GM21737 (cell line): ENCODE results near the gene CACNA2D4.

Experiments
- ATAC-seq: cut with Tn5 transposase; IDR thresholded peaks from one replicate; pipeline ENCODE4 v1.9.1; 2021; ENCODE audit warnings: mild to moderate bottlenecking, moderate library complexity; ENCODE audit not compliant: unreplicated experiment

Gene CACNA2D4

GRCh38 chr12:1873531-1874510 is 44.6 kb downstream of the CACNA2D4 start:
- ATAC-seq: no peak

DNA sequence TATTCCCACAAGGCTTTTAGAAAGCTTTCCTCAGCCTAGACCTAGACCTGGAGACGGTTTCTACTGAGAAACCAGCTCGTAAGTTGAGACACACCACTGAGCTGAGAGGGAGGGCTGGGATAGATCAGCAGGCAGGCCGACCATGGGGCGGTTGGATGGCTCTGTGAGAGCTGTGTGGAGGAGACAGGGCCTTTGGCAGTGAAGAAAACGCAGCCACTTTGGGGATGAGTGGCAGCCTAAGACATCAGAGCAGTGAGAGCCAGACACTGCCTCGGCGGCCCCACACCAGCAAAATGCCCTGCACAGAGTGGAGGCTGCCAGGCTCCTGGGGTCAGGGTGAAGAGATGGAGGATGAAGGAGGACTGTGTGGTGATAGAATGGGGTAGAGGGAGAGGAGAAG is 46.0 kb downstream of the CACNA2D4 start:
- no peak for ATAC-seq

DNA sequence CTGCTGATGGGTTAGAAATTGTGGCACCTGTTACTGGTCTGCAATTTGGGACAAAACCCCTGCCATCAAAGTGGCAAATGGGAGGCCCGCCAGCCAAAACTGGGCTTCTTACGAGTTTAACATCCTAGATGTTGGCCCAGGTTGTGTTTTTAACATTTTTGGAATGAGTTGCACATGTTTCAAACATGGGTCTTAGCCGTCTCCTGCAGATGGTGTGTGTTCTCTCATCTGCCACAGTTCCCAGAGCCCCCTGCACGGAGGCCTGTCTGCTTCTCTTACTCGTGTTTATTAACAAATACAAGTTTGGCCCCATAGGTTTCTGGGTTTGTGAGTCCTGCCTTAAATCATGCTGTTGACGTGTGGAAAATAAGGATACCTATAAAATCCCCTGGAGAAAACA is 46.5 kb downstream of the CACNA2D4 start:
- no peak for ATAC-seq

DNA sequence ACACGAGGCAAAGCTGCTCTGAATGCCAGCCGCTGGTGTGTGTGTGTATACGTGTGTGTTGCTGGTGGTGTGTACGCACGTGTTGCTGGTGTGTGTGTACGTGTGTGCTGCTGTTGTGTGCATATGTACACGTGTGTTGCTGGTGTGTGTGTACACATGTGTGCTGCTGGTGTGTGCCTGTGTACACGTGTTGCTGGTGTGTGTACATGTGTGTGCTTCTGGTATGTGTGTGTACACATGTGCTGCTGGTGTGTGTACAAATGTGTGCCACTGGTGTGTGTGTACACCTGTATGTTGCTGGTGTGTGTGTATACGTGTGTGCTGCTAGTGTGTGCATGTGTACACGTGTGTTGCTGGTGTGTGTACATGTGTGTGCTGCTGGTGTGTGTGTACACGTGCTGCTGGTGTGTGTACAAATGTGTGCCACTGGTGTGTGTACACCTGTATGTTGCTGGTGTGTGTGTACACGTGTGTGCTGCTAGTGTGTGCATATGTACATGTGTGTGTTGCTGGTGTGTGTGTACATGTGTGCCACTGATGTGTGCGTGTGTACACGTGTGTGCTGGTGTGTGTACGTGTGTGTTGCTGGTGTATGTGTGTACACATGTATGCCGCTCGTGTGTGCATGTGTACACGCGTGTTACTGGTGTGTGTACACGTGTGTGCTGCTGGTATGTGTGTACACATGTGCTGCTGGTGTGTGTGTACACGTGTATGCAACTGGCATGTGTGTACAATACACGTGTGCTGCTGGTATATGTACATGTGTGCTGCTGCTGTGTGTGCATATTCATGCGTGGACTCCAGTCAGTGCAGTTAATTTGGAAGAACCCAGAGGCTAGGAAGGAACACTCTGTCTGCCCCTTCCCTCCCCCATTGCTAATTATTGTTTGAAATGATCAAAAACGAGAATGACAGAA is 47.2 kb downstream of the CACNA2D4 start:
- ATAC-seq: no peak

DNA sequence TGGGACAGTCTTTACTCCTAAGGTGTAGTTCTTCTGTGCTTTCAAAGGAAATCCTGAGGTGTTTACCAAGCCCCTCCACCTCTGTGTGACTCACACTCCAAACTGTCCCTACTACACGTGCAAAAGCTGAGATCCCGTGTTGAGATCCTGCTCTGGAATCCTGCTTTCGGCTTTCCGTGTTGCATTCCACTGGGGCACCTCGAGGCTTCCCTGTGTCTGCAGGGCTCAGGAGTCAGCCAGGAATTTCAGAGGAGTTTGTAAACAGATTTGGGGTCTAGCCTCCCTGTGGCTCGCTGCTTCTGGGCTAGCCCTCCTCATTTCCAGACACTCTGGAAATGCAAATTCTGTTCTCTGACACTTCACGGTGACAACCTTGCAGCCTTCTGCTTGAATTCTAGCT is 48.4 kb downstream of the CACNA2D4 start:
- no peak for ATAC-seq

DNA sequence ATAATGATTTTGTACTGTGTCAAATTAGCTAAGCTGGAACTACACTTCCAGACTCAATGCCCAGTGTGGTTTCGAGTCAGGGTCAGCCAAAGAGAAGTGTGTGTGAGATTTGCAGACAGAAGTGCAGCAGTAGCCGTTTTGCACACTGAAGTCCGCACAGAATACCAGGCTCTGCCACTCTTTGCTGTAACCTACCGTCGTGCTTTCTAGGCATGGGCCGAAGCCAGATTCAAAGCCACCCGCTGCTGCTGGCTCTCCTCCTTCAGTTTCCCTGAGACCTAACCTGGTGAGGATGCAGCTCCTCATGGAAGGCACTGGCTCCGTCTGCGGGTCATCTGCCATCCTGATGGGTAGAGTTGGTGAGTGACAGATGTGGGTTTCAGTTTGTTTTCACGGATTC is 49.3 kb downstream of the CACNA2D4 start:
- ATAC-seq: no peak

DNA sequence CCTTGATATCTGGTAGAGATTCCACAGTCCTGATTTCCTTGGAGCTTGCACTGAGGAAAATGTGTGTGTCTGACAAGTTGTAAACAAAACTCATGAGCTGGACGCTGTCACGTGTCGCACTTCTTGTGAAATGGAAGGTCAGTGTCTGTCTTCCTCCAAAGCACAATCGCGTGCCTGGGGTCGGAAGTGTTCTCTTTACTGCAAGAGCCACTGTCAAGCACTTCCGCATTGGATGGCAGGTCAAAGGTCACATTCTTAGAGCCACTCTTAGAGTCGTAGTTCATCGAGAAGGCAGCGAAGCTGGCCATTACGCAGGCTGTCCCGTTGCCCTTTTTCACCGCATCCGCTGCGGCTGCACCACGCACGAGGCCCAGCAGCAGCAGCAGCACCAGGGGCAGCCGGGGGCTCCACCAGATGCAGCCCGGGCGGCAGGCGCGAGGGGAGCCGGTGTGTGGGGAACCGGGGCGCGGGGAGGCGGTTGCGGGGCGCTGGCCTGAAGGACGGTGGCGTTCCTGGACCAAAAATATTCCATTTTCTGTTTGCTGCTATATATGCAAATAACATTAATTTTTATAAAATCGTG is 53.1 kb downstream of the CACNA2D4 start:
- ATAC-seq: no peak

- ATAC-seq: no peak
Measured at GRCh38 chr12:1864867-1865266, 53.6 kb downstream of the CACNA2D4 start.

GRCh38 chr12:1864456-1864855 is 54.0 kb downstream of the CACNA2D4 start:
- ATAC-seq: no peak

- no peak for ATAC-seq
Measured at GRCh38 chr12:1863823-1864222, 54.6 kb downstream of the CACNA2D4 start.

DNA sequence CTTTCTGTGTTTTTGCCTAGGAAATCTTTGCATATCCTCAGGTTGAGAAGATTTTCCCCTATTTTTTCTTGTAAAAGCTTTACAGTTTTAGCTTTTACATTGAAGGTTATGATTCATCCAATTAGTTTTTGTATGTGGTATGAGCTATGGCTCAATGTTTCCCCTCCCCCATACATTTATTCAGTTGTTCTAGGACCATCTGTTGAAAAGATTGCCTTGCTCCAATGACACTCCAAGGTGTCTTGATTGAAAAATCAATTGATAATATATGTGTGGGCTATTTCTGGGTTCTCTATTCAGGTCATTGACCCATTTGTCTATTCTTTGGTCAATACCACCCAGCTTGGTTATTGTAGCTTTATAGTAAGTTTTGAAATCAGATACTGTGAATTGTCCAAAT is 55.5 kb downstream of the CACNA2D4 start:
- ATAC-seq: no peak

DNA sequence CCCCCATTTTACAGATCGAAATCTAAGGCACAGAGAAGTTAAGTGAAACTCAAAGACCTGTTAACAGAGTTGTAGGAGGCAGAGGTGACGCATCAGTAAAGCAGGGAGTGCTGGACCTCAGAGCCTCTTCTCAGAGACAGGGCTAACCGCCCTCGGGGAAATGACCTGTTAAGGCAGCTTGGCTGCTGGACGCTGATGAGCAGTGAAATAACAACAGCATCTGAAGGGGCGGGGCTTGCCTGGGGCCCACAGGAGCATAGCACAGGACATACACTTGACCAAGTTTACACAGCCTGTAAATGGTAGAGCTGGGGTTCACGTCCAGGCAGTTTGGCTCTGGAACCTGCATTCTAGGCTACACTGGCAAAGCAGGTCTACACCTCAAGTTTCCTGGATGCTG is 58.8 kb downstream of the CACNA2D4 start:
- ATAC-seq: no peak

DNA sequence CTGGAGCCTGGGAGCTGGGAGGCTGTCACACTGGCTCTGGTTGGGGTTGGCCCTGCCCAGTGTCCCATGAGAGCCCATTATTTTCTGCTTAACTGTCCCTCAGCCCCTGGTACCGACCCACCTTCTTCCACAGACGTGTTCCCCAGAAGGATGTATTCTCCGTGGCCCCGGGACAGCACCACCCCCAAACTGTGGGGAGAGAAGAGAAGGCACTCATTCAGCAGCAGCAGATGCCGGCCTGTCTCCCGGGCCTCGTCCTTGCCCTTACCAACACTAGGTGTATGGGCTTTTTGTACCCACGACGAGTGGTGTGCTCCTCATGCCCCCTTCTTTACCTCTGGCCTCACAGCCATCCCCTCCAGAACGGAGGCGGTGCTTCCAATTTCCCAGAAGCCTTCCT is 60.0 kb downstream of the CACNA2D4 start:
- ATAC-seq: no peak

GRCh38 chr12:1857821-1858220 is 60.6 kb downstream of the CACNA2D4 start:
- ATAC-seq: no peak

- ATAC-seq: no peak
Measured at GRCh38 chr12:1857086-1857485, 61.4 kb downstream of the CACNA2D4 start.

DNA sequence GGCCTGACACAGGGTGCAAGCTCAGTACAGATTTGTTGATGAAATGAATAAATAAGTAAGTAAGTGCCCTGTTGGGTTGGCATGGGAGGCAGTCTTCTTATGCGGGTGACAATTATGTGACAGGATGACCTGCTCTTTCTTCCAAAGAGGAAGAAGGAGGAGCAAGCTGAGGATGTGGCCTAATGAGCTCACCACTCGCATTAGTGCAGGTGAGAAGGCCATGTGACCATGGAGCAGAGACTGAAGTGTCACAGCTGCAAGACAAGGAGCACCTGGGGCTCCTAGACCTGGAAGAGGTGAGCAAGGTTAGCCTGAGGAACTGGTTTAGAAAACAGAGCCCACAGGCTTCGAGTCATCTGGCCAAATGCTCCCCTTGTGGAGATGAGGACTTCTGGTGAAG is 63.2 kb downstream of the CACNA2D4 start:
- no peak for ATAC-seq

- no peak for ATAC-seq
Measured at GRCh38 chr12:1853716-1854115, 64.7 kb downstream of the CACNA2D4 start.

DNA sequence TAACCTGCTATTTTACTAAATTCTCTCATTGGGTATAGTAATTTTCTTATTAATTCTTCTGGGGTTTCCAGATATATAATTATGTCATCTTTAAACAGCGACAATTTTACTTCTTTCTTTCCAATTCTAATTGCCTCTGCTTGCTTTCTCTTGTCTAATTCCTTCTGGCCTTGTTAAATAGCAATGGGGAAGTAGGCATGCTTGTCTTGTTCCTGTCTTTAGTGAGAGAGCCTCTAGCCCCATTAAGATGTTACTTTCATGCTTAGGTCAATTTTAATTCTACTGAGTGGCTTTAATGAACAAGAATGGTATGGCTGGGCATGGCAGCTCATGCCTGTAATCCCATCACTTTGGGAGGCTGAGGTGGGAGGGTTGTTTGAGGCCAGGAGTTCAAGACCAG is 66.4 kb downstream of the CACNA2D4 start:
- ATAC-seq: no peak

GRCh38 chr12:1851151-1851701 is 67.2 kb downstream of the CACNA2D4 start:
- no peak for ATAC-seq

GRCh38 chr12:1848745-1849144 is 69.7 kb downstream of the CACNA2D4 start:
- ATAC-seq: no peak

- no peak for ATAC-seq
Measured at GRCh38 chr12:1848146-1848545, 70.3 kb downstream of the CACNA2D4 start.
